OCI-LY3 (cell line): ENCODE measurements around the gene MLC1.

Experiments used
- EZH2phosphoT487 ChIP-seq: fragments of 200-600 bp; shearing (Covaris generic); IDR thresholded peaks from 2 replicates; pipeline ENCODE4 v1.6.1; 2018; ENCODE audit warnings: antibody characterized with exemption, mixed run types, low read depth
- TF ChIP-seq, protein P1 (sequence below): fragments of 200-600, 300-600 bp; sonication (generic); IDR thresholded peaks from 2 replicates; pipeline ENCODE4 v1.5.1; 2014; ENCODE audit warnings: antibody characterized with exemption, low read length, low read depth

- TF ChIP-seq, protein P1, sequence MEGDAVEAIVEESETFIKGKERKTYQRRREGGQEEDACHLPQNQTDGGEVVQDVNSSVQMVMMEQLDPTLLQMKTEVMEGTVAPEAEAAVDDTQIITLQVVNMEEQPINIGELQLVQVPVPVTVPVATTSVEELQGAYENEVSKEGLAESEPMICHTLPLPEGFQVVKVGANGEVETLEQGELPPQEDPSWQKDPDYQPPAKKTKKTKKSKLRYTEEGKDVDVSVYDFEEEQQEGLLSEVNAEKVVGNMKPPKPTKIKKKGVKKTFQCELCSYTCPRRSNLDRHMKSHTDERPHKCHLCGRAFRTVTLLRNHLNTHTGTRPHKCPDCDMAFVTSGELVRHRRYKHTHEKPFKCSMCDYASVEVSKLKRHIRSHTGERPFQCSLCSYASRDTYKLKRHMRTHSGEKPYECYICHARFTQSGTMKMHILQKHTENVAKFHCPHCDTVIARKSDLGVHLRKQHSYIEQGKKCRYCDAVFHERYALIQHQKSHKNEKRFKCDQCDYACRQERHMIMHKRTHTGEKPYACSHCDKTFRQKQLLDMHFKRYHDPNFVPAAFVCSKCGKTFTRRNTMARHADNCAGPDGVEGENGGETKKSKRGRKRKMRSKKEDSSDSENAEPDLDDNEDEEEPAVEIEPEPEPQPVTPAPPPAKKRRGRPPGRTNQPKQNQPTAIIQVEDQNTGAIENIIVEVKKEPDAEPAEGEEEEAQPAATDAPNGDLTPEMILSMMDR, result no peak
- no peak for TF ChIP-seq EZH2phosphoT487
Observed at GRCh38 chr22:50034126-50035081, 50.8 kb downstream of the MLC1 start.
